Right cardiac atrium (tissue), 5 donors: ENCODE results near the gene LSM14A. TPM values are rescaled to one million over a fixed set of nuclear protein-coding genes. Genes with fewer than 3 reads are reported as not detected.
"Not testable (repeated sequence)": the region's sequence is repeated elsewhere in the genome, so short reads cannot be mapped to it uniquely, and the experiment has no call there.

Experiments used
- ATAC-seq, 2 donors: fragments of 200-7000 bp; cut with Tn5 transposase; one replicate each; pipeline versions ENCODE4 v1.8.0 to v1.9.1; 2020; ENCODE audit warnings: moderate library complexity in 2 of 2, mild to moderate bottlenecking in 1 of 2
- DNase-seq, 3 donors: peaks; one replicate each; pipeline ENCODE4 v3.0.0-alpha.2; 2020
- H3K27ac ChIP-seq: one replicate; pipeline ENCODE4 v1.5.1; 2013; ENCODE audit warnings: mild to moderate bottlenecking, low read length, control low read depth, moderate library complexity
- H3K27me3 ChIP-seq: one replicate; pipeline ENCODE4 v1.6.1; 2013; ENCODE audit not compliant: control insufficient read depth, insufficient read depth
- H3K4me1 ChIP-seq: one replicate; pipeline ENCODE4 v1.6.1; 2013; ENCODE audit warnings: low read length; ENCODE audit not compliant: control insufficient read depth, insufficient read depth
- H3K4me3 ChIP-seq: one replicate; pipeline ENCODE4 v1.5.1; 2013; ENCODE audit warnings: low read length, control low read depth
- H3K9me3 ChIP-seq: one replicate; pipeline ENCODE4 v1.6.1; 2013; ENCODE audit warnings: low read length; ENCODE audit not compliant: control insufficient read depth
- WGBS: extraction: QIAGEN DNeasy Blood & Tissue Kit; methylation state at CpG from one replicate; pipeline ENCODE4 v1.1.7; 2013; 5-methylcytosine and 5-hydroxymethylcytosine counted together
- intact Hi-C, 4 donors: fragments of 100-400 bp; cut with DNase I; formaldehyde crosslinking; loops; one replicate each; pipeline versions ENCODE4 v1.11.0 to v1.14.0; 2022 to 2023
- long read RNA-seq, 4 donors: library from polyadenylated mRNA; unstranded; transcript quantifications; one replicate each; pipeline ENCODE4 v2.0.0, GENCODE V29; 2020 to 2021
- polyA plus RNA-seq: library from polyadenylated mRNA; stranded (reverse); fragments of 200-250 nt; gene quantifications from one replicate; pipeline ENCODE4 v1.2.3, GENCODE V29; 2013
- total RNA-seq, 4 donors: library from RNA; stranded (reverse); fragmentation: NEBNext Ultra II Directional; extraction: Animal tissue kit (Norgen Biotek cat#: 25700); gene quantifications; one replicate each; pipeline ENCODE4 v1.2.1, GENCODE V29; 2021
- donor health status: healthy with polysubstance abuse.
- donor health status: DM: no; HTN: yes; CAD: no.
- donor health status: DM: no; HTN: no; CAD: no.
- donor health status: DM: no; HTN: yes; CAD: no; lungs with severe emphysema.
- donor health status: DM: yes; HTN: yes; CAD: no.

The LSM14A gene
- 10 to 100 TPM; 70.8 to 91.4 (median 78.4) TPM for total RNA-seq
- 50.7 TPM for polyA plus RNA-seq
- long read RNA-seq, donor 1, transcript LSM14A-201 (11 exons, 3,424 nt): minor isoform, 63 of 182 reads
- long read RNA-seq, donor 1, transcript LSM14A-203 (10 exons, 3,596 nt): major isoform, 92 of 182 reads
- long read RNA-seq, donor 1, partial matches to known transcripts: 9 of 182 reads
- long read RNA-seq, donor 1, other reads (novel, unspliced or antisense): 16 of 182 reads
- long read RNA-seq, donor 2, transcript LSM14A-201 (11 exons, 3,424 nt): minor isoform, 20 of 55 reads
- long read RNA-seq, donor 2, transcript LSM14A-203 (10 exons, 3,596 nt): major isoform, 34 of 55 reads
- long read RNA-seq, donor 2, partial matches to known transcripts: 0 of 55 reads
- long read RNA-seq, donor 2, other reads (novel, unspliced or antisense): 1 of 55 reads
- long read RNA-seq, donor 3, transcript LSM14A-203 (10 exons, 3,596 nt): major isoform, 122 of 316 reads
- long read RNA-seq, donor 3, transcript LSM14A-201 (11 exons, 3,424 nt): minor isoform, 103 of 316 reads
- long read RNA-seq, donor 3, partial matches to known transcripts: 19 of 316 reads
- long read RNA-seq, donor 3, other reads (novel, unspliced or antisense): 70 of 316 reads
- long read RNA-seq, donor 4, transcript LSM14A-201 (11 exons, 3,424 nt): minor isoform, 24 of 60 reads
- long read RNA-seq, donor 4, transcript LSM14A-203 (10 exons, 3,596 nt): major isoform, 29 of 60 reads
- long read RNA-seq, donor 4, partial matches to known transcripts: 0 of 60 reads
- long read RNA-seq, donor 4, other reads (novel, unspliced or antisense): 7 of 60 reads

DNA sequence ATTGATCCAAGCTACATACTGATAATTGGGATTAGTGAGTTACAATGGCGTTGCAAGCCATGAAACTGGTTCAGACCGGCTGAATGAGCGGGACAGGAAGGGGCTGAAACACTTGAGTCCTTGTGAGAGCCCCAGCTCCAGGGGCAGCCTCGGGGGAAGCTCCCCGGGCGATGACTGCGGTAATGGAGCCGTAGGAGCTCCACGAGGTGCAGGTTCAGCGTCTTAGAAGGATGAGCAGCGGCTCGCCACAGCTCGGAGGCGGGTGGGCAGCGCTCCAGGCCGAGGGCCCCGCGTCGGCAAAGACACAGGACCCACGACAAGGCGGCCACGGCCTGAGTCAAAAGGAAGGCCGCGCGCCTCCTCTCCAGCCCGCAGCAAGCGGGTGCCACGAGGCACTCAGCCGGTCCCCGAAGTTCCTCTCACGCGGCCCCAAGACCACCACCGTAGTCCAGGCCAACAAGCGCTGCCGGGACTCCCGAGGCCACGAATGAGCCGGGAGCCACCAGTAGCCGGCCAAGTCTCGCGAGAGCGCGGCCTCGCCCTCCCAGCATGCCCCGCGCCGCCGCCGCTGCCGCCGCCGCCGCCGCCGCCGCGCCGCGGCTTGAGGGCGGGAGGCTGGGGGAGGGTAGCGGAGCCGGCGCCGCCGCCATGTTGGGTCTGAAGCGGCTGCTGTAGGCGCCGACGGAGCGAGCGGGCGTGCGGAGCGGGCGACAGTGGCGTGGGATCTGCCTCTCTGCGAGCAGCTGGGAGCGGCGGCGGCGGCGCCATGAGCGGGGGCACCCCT lies at the start of gene LSM14A:
Gene LSM14A (plus strand): TSS at position 628 of the 784 bp plus-strand sequence. CDS start 139 bp downstream, at position 767.
- no peaks in the 10 kb centered on the region for H3K9me3 ChIP-seq
- H3K4me1 ChIP-seq: peaks cover 4% of the 10 kb centered on the region
- intact Hi-C loops: no loop called here
- H3K27ac ChIP-seq: peak within 1 kb of the TSS; percentile 96
- H3K4me3 ChIP-seq: peak within 1 kb of the TSS; percentile 85
- ATAC-seq (peak; percentile 92 to 95), DNase-seq (peak; percentile 94 to 99 (median 97))
- no peaks in the 10 kb centered on the region for H3K27me3 ChIP-seq
- WGBS: under 1% methylated on average over 83 of the region's 83 CpGs

DNA sequence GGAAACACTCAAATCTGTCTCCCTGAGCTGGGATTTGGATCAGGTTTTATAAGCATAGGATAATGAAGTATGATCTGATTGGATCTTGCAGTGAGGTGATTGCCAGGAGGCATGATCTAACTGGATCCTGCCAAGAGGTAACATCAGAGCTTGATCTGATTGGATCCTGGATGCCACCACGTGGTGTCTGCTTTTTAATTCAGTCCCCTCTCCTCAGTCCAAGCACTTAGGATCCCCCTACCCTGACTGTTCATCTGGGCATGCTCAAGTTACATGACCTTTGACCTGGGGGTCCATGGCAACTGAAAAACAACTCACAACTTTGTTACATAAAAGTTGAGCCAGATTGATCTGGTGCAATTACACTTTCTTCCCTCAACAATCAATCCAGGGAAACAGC lies 47.5 kb upstream of the LSM14A start:
- H3K27me3 ChIP-seq: no peaks in the 10 kb centered on the region
- no peak overlapping the region for H3K4me3 ChIP-seq
- ATAC-seq (no peak), DNase-seq (no peak)
- H3K27ac ChIP-seq: no peak overlapping the region
- H3K9me3 ChIP-seq: no peaks in the 10 kb centered on the region
- H3K4me1 ChIP-seq: no peaks in the 10 kb centered on the region
- intact Hi-C loops: no loop called here
- WGBS: 7% methylated on average over 1 of the region's 1 CpG

DNA sequence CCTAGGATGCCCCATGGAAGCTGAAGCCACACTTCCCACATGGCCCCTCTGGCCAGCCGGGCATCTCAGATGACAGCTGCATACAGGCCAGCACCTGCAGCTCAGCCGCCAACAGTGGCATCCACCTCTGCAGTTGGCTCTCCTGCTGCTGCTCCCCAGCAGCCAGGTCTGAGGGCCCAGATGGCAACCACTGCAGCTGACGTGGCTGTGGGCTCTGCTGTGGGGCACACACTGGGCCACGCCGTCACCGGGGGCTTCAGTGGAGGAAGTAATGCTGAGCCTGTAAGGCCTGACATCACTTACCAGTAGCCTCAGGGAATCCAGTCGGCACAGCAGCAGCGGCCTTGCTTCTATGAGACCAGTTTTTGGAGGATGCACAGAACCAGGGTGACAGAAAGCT lies 45.3 kb upstream of the LSM14A start:
- intact Hi-C loops: no loop called here
- Histone ChIP-seq H3K9me3 (no peaks in the 10 kb centered on the region), H3K4me3 (no peak overlapping the region), H3K27ac (no peak overlapping the region), H3K27me3 (no peaks in the 10 kb centered on the region), H3K4me1 (no peaks in the 10 kb centered on the region)
- no peak for ATAC-seq
- 83% methylated on average over 8 of the region's 8 CpGs for WGBS
- no peak for DNase-seq

DNA sequence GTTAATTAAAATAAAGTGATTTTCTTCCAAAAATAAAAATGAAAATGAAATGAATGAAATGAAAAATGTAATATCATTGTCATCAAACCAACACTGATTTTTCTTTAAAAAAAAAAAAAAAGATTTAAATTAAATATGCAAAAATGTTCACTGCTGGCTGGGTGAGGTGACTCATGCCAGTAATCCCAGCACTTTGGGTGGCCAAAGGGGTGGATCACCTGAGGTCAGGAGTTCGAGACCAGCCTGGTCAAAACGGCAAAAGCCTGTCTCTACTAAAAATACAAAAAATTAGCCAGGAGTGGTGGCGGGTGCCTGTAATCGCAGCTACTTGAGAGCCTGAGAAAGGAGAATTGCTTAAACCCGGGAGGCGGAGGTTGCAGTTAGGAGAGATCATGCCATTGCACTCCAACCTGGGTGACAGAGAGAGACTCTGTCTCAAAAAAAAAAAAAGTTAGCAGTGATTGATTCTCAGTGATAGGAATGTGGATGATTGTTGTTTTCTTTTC lies 44.6 kb upstream of the LSM14A start:
- Histone ChIP-seq H3K9me3 (no peaks in the 10 kb centered on the region), H3K4me3 (no peak overlapping the region), H3K4me1 (no peaks in the 10 kb centered on the region), H3K27me3 (no peaks in the 10 kb centered on the region), H3K27ac (no peak overlapping the region)
- intact Hi-C loops: no loop called here
- no peak for ATAC-seq
- DNase-seq: no peak
- 89% methylated on average over 6 of the region's 6 CpGs for WGBS

DNA sequence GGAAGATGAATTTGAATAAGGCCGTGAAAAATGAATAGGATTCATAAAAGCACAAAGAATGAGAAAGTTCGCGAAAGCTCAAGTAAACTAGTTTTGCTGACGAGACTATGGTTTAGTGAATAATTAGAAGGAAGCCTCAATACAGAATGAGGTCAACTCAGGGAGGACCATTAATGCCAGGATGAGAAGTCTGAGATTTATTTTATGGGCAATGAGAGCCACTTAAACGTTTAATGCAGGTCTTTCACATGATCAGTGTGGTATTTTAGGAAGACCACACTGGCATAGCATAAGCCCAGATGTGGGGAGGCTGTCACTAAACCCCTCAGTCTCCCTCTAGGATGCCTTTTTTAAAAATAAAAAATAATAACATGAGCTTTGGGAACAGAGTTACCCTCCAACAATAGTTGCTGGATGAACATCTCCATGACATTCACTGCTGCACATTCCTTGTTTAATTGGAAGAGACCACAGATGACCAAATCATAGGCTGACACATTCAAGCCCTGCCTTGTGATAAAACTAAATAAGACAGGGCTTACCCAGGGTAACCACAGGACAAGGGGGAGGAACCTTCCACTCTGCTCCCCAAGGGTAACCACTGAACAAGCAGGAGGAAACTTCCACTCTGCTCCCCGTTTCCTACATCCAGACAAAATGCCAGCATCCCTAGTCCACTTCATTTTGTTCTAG lies 43.6 kb upstream of the LSM14A start:
- DNase-seq: no peak
- no peak for ATAC-seq
- Histone ChIP-seq H3K27ac (no peak overlapping the region), H3K9me3 (no peaks in the 10 kb centered on the region), H3K4me1 (no peaks in the 10 kb centered on the region), H3K4me3 (no peak overlapping the region), H3K27me3 (no peaks in the 10 kb centered on the region)
- intact Hi-C loops: no loop called here
- 63% methylated on average over 6 of the region's 6 CpGs for WGBS

DNA sequence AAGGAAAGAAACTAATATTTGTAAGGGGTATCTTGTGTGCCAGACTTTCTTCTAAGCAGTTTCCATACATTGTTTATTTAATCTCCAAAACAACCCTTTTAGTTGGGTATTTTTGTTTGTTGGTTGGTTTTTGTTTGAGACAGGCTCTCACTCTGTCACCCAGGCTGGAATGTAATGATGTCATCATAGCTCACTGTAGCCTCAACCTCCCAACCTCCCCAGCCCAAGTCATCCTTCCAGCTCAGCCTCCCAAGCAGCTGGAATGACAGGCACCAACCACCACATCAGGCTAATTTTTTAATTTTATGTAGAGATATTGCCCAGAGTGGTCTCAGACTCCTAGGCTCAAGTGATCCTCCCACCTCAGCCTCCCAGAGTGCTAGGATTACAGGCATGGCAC lies 41.2 kb upstream of the LSM14A start:
- Histone ChIP-seq H3K27ac (no peak overlapping the region), H3K4me1 (no peaks in the 10 kb centered on the region), H3K27me3 (no peaks in the 10 kb centered on the region), H3K9me3 (no peaks in the 10 kb centered on the region), H3K4me3 (no peak overlapping the region)
- intact Hi-C loops: no loop called here
- DNase-seq: no peak
- no peak for ATAC-seq

DNA sequence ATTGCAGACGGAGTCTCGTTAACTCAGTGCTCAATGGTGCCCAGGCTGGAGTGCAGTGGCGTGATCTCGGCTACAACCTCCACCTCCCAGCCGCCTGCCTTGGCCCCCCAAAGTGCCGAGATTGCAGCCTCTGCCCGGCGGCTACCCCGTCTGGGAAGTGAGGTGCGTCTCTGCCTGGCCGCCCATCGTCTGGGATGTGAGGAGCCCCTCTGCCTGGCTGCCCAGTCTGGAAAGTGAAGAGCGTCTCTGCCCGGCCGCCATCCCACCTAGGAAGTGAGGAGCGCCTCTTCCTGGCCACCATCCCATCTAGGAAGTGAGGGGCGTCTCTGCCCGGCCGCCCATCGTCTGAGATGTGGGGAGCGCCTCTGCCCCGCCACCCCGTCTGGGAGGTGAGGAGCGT lies 40.2 kb upstream of the LSM14A start:
- ATAC-seq, H3K27ac ChIP-seq, H3K4me3 ChIP-seq, H3K9me3 ChIP-seq, H3K4me1 ChIP-seq, DNase-seq, H3K27me3 ChIP-seq, intact Hi-C loops: not testable (repeated sequence)
- WGBS: 95% methylated on average over 22 of the region's 24 CpGs

DNA sequence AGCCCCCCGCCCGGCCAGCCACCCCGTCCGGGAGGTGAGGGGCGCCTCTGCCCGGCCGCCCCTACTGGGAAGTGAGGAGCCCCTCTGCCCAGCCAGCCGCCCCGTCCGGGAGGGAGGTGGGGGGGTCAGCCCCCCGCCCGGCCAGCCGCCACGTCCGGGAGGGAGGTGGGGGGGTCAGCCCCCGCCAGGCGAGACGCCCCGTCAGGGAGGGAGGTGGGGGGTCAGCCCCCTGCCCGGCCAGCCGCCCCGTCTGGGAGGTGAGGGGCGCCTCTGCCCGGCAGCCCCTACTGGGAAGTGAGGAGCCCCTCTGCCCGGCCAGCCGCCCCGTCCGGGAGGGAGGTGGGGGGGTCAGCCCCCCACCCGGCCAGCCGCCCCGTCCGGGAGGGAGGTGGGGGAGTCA lies 39.6 kb upstream of the LSM14A start:
- H3K4me1 ChIP-seq, H3K9me3 ChIP-seq, H3K27ac ChIP-seq, intact Hi-C loops, H3K27me3 ChIP-seq, H3K4me3 ChIP-seq, DNase-seq, ATAC-seq: not testable (repeated sequence)
- 92% methylated on average over 27 of the region's 32 CpGs for WGBS

DNA sequence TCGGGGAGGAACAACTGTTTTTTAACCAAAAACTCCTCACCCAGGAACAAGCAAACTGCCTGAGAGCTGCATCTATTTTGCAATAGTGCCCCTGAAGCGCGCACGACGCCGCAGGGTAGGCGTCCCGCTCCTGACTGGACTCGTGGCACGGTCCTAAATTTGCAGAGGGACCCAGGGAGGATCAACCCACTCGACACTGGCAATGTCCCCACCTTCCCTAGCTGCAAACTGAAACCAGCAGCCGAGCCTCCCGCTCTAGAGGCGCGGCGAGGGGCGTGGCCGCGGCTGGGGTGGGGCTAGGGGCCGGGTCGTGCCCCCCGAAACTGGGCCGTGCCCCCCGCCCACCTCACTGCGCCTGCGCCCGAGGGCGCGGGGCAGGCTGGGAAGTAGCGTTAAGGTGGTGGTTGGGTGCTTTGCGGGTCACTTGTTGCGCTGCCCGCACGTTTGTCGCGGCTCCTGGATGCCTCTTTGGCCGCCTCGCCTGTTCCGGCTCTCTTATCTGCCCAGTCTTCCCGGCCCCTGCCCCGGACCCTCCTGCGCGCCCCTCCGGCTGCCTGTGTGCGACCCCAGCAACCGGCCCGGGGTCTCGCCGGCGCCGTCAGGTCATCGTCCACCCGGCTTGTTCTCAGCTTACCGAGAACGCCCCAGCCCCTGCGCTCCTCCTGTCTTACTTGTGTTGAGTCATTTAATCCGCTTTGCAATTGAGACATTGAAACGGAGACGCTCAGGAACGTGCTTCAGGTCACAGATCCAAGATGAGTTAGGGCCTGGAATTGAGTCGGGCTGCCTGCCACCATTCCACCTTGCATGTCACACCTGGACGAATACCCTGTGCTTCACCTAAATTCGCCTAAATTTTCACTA lies 37.9 kb upstream of the LSM14A start:
- under 1% methylated on average over 63 of the region's 63 CpGs for WGBS
- intact Hi-C loops: no loop called here
- peak overlapping the region; percentile 71 for H3K27ac ChIP-seq

More for the DNA sequence above, 37.9 kb upstream of the LSM14A start:
- Histone ChIP-seq H3K4me1 (no peaks in the 10 kb centered on the region), H3K9me3 (no peaks in the 10 kb centered on the region), H3K4me3 (peak overlapping the region; percentile 69), H3K27me3 (no peaks in the 10 kb centered on the region)
- DNase-seq: peak; percentile 90 to 97 (median 97)
- ATAC-seq: peak; percentile 100
